Amniotic epithelial cell (primary cell): Measurements from ENCODE around the gene CEP170B.
"Not testable (repeated sequence)": the region's sequence is repeated elsewhere in the genome, so short reads cannot be mapped to it uniquely, and the experiment has no call there.

Experiments
- DNase-seq: peaks from one replicate; pipeline ENCODE4 v3.0.0-alpha.2; 2010; ENCODE audit warnings: low read depth

Gene CEP170B

DNA sequence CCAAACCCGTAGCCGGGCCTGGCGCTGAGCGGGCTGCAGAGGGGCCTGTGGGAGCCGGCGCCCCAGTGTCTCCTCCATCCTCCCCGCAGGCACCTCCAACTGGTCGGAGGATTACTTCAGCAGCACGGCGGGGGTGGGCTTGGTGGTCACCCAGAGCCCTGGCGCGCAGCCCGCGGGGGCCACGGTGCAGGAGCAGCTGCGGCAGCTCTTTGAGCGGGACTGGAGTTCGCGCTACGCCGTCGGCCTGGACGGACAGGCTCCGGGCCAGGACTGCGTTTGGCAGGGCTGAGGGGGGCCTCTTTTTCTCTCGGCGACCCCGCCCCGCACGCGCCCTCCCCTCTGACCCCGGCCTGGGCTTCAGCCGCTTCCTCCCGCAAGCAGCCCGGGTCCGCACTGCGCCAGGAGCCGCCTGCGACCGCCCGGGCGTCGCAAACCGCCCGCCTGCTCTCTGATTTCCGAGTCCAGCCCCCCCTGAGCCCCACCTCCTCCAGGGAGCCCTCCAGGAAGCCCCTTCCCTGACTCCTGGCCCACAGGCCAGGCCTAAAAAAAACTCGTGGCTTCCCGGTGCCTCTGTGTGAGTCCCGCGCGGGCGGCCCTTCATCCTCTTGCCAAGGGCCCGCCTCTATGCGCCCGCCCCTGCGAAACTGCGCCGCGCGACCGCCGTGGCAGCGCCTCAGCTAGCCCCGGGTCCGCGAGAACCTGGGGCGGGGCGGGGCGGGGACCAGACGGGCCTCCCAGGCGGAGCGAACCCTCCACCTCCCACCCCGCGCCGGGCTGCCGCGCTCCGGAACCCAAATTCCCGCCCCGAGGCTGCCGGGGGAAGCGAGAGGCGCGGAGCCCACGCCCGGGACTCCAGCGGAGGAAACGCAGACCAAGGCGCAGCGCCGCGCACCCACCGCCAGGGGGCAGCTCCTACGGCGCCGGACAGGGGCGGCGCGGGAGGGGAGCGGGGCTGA, 67.9 kb downstream of the CEP170B start:
- DNase-seq, result peak; percentile 47

DNA sequence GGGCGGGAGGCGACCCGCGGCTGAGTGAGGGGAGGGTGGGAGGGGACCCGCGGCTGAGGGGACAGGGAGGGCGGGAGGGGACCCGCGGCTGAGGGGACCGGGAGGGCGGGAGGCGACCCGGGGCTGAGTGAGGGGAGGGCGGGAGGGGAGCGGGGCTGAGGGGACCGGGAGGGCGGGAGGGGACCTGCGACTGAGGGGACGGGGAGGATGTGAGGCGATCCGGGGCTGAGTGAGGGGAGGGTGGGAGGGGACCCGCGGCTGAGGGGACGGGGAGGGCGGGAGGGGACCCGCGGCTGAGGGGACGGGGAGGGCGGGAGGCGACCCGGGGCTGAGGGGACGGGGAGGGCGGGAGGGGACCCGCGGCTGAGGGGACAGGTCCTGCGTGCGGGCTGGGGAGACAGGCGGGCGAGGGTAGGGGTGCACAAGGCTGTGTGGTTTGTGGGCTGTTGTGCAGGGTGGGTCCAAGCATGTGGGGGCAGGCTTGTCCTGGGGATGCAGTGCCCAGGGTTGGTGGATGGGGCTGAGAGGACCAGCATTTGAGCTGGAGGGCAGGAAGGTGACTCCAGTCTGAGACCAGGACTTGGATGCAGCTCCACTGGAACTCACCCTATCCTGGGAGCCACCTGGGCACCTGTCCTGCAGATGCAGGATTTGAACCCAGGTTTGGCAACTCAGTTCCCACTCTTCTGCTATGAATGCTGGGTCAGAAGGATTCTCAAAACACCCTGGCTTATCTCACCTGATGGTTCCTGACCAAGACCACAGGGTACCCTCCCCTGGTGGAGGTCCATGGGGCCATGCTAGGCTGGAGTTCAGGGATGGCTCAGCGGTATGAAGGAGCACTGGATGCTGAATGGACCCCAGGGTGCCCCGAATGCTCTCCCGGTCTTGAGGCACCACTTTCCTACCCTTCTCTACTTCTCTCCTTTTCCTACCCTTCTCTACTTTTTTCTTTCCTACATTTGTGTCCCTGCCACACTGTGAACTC, 69.0 kb downstream of the CEP170B start:
- DNase-seq, result no peak

DNA sequence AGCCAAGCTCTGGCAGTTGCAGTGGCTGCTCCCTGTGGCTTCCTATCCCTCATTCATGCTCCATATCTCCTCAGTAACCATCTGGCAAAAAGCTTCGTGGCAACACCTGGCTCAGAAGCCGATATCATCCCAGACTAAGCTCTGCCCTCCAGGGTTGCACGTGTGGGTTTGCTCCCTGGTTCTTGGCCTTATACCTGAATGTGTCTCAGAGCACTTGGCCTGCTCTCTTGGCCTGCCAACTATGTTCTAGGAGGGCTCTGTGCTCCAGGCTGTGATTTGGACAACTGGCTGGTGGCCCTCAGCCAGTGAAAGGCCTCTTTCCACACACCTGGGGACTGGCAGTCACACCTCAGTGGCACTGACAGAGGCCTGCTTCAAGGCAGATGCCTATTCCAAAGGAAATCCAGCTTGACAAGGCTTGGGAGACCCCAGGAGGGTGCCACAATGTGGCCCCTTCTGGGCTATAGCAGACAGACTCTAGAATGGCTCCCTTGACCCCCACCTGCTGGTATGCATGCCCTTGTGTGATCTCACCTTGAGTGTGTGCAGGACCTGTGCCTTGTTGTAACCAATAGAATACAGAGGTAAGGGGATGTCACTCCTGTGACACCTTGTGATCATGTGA, 70.1 kb downstream of the CEP170B start:
- DNase-seq, result no peak

DNA sequence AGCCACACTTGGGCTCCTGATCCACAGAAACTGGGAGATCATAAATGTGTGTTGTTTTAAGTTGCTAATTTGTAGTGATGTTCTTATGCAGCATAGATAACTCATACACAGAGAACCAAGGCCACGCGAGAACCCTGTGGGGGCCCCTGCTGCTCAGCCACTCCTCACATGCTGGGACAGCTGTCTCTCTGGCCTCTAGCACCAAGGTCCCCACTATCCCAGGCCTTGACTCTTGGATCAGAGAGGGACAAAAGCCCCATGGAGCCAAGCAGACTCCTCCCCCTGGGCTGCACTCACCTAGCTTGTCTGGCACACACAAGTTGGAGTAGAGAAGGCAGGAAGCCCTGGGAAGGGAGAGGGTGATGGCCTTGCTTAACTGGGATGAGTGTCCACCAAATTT, 70.9 kb downstream of the CEP170B start:
- no peak for DNase-seq

GRCh38 chr14:104936361-104937155, 71.5 kb downstream of the CEP170B start:
- DNase-seq, result no peak

DNA sequence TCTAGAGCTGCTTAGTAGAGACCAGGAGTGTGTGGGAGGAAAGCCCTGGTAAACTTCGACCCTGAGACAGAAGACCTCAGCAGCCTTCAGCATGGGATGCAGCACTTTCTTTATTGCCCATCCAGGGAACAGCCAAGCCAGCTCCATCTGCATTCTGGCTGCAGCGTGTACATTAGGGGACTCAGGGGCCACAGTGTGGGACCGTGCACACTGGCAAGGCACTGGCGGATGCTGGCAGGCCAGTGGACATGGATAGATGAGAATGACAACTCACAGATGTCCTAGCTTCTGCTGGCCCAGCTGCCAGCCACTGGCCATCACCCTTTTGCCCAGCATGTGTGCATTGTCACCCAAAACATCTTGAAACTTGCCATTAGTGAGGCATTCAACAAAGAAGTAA, 72.1 kb downstream of the CEP170B start:
- DNase-seq, result no peak

DNA sequence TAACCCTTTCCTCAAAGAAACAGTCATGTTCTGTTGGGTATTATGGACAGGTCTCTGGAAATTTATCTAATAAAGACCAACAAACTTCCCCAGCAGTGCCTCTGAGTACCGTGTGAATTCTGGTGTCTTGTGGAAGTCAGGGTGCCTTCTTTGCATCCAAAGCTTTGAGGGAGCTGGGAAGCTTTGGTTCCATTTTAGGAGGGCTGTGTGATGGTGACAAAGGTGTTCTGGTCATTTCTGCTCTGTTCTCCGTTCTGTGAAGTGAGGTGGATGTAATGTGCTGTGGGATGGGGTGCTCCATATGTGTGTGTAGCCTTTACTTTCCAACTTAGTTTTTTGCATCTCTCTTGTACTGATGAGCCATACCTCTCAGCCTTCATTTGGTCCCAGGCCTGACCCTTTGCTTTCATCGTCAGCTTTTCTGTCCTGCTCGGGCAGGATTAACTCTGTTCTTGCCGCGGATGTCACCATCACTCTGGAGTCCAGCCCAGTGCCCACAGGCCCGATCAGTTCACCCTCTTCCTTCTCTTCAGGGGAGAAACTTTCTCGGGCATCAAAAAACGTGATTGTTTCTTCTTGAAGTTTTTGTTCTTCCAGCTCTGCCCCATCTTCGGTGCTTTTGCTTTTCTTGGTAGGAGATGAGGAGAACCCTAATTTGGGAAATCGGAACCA, 72.8 kb downstream of the CEP170B start:
- no peak for DNase-seq

- DNase-seq, result no peak
These were observed 73.4 kb downstream of the CEP170B start for GRCh38 chr14:104938436-104938835.

GRCh38 chr14:104938960-104939359, 73.9 kb downstream of the CEP170B start:
- peak; percentile 10 for DNase-seq

DNA sequence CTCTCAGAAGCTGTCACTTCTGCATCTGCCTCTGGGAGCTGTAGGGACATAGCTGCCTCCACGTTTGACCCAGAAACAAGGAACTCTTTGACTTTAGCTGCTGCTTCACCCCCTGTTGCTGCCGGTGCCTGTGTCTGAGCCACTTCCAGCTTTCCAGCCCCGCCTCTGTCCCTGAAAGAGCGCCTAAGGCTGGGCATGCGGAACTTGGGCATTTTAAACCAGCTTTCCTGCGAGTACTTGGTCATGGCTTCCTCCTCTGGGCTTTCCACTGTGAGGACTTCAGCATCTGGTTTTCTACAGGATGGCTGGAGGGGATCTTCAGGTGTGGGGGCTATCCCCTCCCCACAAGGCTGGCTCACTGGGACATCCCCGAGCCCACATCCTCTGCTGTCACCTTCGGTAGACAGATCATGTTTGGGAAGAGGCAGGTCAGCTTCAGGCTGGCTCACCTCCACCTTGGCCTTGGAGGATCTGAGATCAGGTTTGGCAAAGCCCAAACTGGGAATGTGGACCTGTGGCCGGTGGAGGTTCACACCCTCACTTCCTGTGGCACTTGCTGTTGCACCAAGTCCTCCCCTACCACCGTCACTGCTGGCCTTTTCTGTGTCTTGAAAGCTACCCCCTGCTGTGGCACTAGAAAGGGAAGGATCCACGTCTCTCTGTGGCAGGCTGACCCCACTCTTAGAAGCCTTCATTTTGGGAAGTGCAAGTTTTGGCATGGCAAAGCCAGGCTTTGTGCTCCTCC, 74.8 kb downstream of the CEP170B start:
- DNase-seq, result no peak

- DNase-seq, result peak; percentile 13
These were observed 75.6 kb downstream of the CEP170B start for GRCh38 chr14:104940526-104941150.

- no peak for DNase-seq
These were observed 76.7 kb downstream of the CEP170B start for GRCh38 chr14:104941508-104942365.

- DNase-seq, result no peak
These were observed 77.5 kb downstream of the CEP170B start for GRCh38 chr14:104942586-104942985.

- DNase-seq, result not testable (repeated sequence)
These were observed 78.3 kb downstream of the CEP170B start for GRCh38 chr14:104943216-104944015.

DNA sequence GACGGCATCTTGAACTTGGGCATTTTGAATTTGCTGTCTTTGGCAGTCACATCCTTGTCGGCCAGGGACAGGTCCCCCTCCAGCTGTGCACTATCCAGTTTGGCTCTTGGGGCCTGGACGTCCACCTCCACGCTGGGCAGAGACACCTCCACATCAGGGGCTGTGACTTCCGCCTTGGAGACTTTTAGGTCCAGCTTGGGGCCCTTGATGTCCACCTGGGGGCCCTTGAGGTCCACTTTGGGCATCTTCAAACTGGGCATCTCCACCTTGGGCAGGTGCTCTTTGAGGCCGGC, 78.9 kb downstream of the CEP170B start:
- not testable (repeated sequence) for DNase-seq

GRCh38 chr14:104944436-104945205, 79.6 kb downstream of the CEP170B start:
- not testable (repeated sequence) for DNase-seq

- DNase-seq, result not testable (repeated sequence)
These were observed 80.2 kb downstream of the CEP170B start for GRCh38 chr14:104945266-104945665.
